ENCODE measurements around the gene UNC5C. TPM values are rescaled to one million over a fixed set of nuclear protein-coding genes. Genes with fewer than 3 reads are reported as not detected.

Gene UNC5C
- total RNA-seq, 1 experiment from 2014 or later: not detected

DNA sequence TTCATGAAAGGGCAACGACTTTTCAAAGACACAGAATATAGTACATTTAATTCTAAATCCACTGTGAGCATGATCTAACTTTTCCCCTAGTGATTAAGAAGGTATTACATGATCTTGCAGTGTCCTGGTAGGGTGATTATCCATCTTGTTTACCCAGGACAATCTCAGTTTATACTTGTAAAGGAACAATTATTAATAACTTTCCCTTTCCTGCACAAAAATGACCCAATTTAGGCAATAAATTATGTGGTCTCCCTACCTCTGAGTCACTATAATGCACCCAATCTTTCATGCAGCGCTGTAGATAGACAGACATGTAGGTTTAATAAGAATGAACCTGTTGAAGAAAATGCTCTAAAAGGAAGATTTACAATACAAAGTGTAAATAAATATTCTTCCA is 22.7 kb downstream of the UNC5C start:
- CTCF ChIA-PET: no interaction called here
- Mint-ChIP-seq H3K9me3 (ENCODE audit: unreplicated experiment) (no peaks in the 10 kb centered on the region), H3K27ac (ENCODE audit: unreplicated experiment) (no peak overlapping the region), H3K27me3 (ENCODE audit: insufficient read depth, unreplicated experiment) (no peaks in the 10 kb centered on the region), H3K36me3 (ENCODE audit: insufficient read depth, unreplicated experiment) (no peaks in the 10 kb centered on the region), H3K4me1 (ENCODE audit: low read depth, unreplicated experiment) (no peaks in the 10 kb centered on the region), H3K4me3 (ENCODE audit: unreplicated experiment) (no peak overlapping the region)
- DNase-seq: no peak
- H3K4me3 ChIP-seq (ENCODE audit: low read depth, low read length): no peak overlapping the region
- TF ChIP-seq, protein P1, sequence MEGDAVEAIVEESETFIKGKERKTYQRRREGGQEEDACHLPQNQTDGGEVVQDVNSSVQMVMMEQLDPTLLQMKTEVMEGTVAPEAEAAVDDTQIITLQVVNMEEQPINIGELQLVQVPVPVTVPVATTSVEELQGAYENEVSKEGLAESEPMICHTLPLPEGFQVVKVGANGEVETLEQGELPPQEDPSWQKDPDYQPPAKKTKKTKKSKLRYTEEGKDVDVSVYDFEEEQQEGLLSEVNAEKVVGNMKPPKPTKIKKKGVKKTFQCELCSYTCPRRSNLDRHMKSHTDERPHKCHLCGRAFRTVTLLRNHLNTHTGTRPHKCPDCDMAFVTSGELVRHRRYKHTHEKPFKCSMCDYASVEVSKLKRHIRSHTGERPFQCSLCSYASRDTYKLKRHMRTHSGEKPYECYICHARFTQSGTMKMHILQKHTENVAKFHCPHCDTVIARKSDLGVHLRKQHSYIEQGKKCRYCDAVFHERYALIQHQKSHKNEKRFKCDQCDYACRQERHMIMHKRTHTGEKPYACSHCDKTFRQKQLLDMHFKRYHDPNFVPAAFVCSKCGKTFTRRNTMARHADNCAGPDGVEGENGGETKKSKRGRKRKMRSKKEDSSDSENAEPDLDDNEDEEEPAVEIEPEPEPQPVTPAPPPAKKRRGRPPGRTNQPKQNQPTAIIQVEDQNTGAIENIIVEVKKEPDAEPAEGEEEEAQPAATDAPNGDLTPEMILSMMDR (IDR thresholded peaks at IDR 0.05; ENCODE audit: insufficient read depth in 1 of 2, low read depth in 1 of 2, low read length in 1 of 2, severe bottlenecking in 1 of 2, unreplicated experiment in 1 of 2): no peak
- intact Hi-C loops (cut with micrococcal nuclease; ENCODE audit: unreplicated experiment): no loop called here
- no peaks in the 10 kb centered on the region for H3K9me3 ChIP-seq
- H3K27me3 ChIP-seq (replicated peaks; ENCODE audit: control insufficient read depth, insufficient read depth, low read length): no peaks in the 10 kb centered on the region
- H3K36me3 ChIP-seq (ENCODE audit: control insufficient read depth, insufficient read depth, low read length): no peaks in the 10 kb centered on the region
- H3K4me1 ChIP-seq: no peaks in the 10 kb centered on the region
- BruUV-seq (replicated peaks): no TSS peak
- POLR2A ChIA-PET: no interaction called here

DNA sequence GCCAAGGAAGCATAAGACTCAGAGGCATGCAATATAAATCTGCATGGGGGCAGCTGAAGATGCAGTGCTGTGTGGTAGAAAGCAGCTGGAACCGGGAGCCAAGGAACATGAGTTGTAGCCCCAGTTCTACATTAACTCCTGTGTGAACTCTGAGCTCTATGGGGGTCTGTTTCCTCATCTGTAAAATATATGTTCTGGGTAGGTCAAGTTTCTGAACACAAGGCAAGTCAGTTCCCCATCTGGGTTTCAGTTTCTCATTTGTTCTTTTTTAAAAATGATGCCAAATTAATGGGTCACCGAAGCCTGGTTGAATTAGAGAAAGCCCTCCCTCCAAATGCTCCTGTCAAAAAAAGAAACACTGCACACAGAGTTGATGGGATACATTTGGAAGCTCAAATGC is 24.0 kb downstream of the UNC5C start:
- Histone ChIP-seq H3K36me3 (ENCODE audit: control insufficient read depth, insufficient read depth, low read length) (no peaks in the 10 kb centered on the region), H3K27me3 (replicated peaks; ENCODE audit: control insufficient read depth, insufficient read depth, low read length) (no peaks in the 10 kb centered on the region), H3K4me1 (no peaks in the 10 kb centered on the region), H3K4me3 (ENCODE audit: low read depth, low read length) (no peak overlapping the region), H3K9me3 (no peaks in the 10 kb centered on the region)
- intact Hi-C loops (cut with micrococcal nuclease; ENCODE audit: unreplicated experiment): no loop called here
- H3K27ac Mint-ChIP-seq (ENCODE audit: unreplicated experiment): no peak overlapping the region
- H3K4me3 Mint-ChIP-seq (ENCODE audit: unreplicated experiment): no peak overlapping the region
- ChIA-PET CTCF (no interaction called here), POLR2A (no interaction called here)
- no peak for DNase-seq
- no peaks in the 10 kb centered on the region for H3K36me3 Mint-ChIP-seq (ENCODE audit: insufficient read depth, unreplicated experiment)
- no peaks in the 10 kb centered on the region for H3K27me3 Mint-ChIP-seq (ENCODE audit: insufficient read depth, unreplicated experiment)
- BruUV-seq (replicated peaks): no TSS peak
- H3K9me3 Mint-ChIP-seq (ENCODE audit: unreplicated experiment): no peaks in the 10 kb centered on the region
- no peaks in the 10 kb centered on the region for H3K4me1 Mint-ChIP-seq (ENCODE audit: low read depth, unreplicated experiment)
- TF ChIP-seq, protein P1 (IDR thresholded peaks at IDR 0.05; ENCODE audit: insufficient read depth in 1 of 2, low read depth in 1 of 2, low read length in 1 of 2, severe bottlenecking in 1 of 2, unreplicated experiment in 1 of 2): no peak

DNA sequence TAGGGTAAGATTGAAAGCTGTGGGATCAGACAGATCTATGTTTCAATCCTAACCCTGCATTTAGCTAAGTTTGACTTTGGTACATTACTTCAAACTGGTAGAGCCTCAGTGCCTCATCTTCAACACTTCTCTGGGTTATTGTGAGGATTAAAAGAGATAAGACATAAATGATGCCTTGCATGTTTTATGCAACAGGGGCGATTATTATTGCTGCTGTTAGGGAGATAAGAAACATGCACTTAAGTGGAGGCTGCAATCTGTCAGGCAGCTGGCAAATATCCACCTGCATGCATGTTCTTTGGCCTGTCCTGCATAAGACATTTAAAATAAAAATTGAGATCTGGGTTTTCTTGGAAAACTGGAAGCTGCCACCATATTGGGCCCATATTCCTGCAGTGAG is 24.6 kb downstream of the UNC5C start:
- no TSS peak for BruUV-seq (replicated peaks)
- H3K4me1 ChIP-seq: no peaks in the 10 kb centered on the region
- no peak overlapping the region for H3K4me3 ChIP-seq (ENCODE audit: low read depth, low read length)
- H3K4me3 Mint-ChIP-seq (ENCODE audit: unreplicated experiment): no peak overlapping the region
- intact Hi-C loops (cut with micrococcal nuclease; ENCODE audit: unreplicated experiment): no loop called here
- TF ChIP-seq, protein P1 (IDR thresholded peaks at IDR 0.05; ENCODE audit: insufficient read depth in 1 of 2, low read depth in 1 of 2, low read length in 1 of 2, severe bottlenecking in 1 of 2, unreplicated experiment in 1 of 2): no peak
- H3K36me3 ChIP-seq (ENCODE audit: control insufficient read depth, insufficient read depth, low read length): no peaks in the 10 kb centered on the region
- H3K27ac Mint-ChIP-seq (ENCODE audit: unreplicated experiment): no peak overlapping the region
- H3K36me3 Mint-ChIP-seq (ENCODE audit: insufficient read depth, unreplicated experiment): no peaks in the 10 kb centered on the region
- no peaks in the 10 kb centered on the region for H3K27me3 ChIP-seq (replicated peaks; ENCODE audit: control insufficient read depth, insufficient read depth, low read length)
- no peak for DNase-seq
- H3K9me3 Mint-ChIP-seq (ENCODE audit: unreplicated experiment): no peaks in the 10 kb centered on the region
- ChIA-PET POLR2A (no interaction called here), CTCF (no interaction called here)
- H3K27me3 Mint-ChIP-seq (ENCODE audit: insufficient read depth, unreplicated experiment): no peaks in the 10 kb centered on the region
- H3K4me1 Mint-ChIP-seq (ENCODE audit: low read depth, unreplicated experiment): no peaks in the 10 kb centered on the region
- no peaks in the 10 kb centered on the region for H3K9me3 ChIP-seq
